GM12874 (cell line): ENCODE measurements around the gene PACRG.

Experiments
- CTCF ChIP-seq: IDR thresholded peaks from 2 replicates; pipeline ENCODE4 v1.5.1; 2011; ENCODE audit warnings: low read depth, mild to moderate bottlenecking, control low read depth, low read length, moderate library complexity; ENCODE audit not compliant: insufficient read depth

The PACRG gene

DNA sequence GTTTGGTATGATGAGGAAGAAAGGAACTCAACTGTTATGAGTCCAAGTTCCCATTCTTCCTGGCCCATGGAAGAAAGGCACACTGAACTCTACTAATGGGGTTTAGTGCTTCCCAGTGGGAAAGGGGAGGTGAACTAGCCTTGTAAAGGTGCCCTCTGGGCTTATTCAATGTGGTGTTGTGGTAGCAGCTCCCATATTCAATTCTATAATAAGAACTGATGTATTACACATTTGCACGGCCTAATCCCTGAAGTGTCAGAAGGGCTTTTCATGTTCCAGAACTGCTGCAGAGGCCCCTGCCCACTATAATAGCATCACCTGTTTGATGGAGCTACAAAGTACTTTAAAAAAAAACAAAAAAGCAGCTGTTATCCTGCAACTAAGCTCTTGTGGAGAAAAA, 17.4 kb upstream of the PACRG start:
- no peak for TF ChIP-seq CTCF

DNA sequence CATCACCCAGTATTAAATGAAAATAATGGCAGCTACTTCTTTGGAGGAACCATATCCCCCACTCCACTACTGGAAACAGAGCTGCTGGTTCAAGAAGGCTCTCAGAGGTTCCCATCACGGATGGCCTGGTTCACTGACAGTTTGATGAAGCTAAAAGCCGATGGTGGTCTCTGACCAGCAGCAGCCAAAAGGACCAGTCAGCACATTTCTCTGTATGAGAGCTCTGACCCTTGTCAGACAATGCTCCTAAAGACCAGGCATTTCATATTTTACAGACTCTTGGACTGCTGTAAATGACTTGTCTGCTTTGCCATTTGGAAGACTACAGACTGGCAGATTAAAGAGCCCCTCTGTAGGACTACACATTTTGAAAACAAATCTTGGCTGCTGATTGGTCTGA, 16.8 kb upstream of the PACRG start:
- no peak for TF ChIP-seq CTCF

- no peak for TF ChIP-seq CTCF
Measured at GRCh38 chr6:162711376-162711775, 16.4 kb upstream of the PACRG start.

DNA sequence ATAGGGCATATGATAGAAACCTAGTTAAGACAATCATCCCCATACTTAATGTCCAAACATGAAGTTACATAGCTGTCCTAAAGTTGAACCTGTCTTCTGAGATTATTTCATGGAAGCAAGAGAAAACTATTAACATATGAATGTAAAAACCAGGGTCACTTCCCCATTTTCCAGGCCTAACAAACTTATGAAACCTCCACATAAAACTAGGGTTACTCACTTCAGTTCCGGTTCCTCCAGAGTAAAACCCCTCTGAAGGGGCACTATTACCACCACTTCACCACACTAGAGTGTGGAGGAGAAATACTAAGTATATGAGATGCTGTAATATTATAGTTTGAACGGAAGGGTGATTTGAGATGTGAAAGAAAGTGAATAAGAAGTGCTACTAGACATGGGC, 15.1 kb upstream of the PACRG start:
- no peak for TF ChIP-seq CTCF

GRCh38 chr6:162713974-162714780, 13.6 kb upstream of the PACRG start:
- TF ChIP-seq CTCF = no peak

GRCh38 chr6:162715601-162716000, 12.2 kb upstream of the PACRG start:
- TF ChIP-seq CTCF = no peak

DNA sequence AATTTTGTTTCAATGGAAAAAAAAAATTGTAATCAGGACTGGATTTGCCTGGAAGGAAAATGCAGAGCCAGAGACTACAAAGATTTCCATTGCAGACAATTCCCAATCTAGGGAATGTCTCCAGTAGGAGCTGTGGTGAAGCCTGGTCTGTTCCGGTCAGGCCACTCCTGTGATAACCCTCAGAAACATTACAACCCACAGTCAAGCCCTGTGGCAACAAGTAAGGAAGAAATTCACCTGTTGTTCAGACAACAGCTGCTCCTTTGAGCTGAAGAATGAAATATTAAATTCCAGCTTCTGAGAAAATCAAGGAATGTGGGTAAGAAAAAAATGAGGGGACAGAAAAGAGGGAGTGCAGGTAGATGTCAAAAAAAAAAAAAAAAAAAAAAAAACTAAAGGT, 8.2 kb upstream of the PACRG start:
- no peak for TF ChIP-seq CTCF
